ENCODE data around the gene PDIA4. TPM values are rescaled to one million over a fixed set of nuclear protein-coding genes. Genes with fewer than 3 reads are reported as not detected.

PDIA4 gene
- total and polyA plus RNA-seq, 2 of the 8 experiments (the other 6 are each of a cell fraction or from before 2014, with no cell fraction given): 119 to 303 TPM

GRCh38 chr7:149071641-149072437 is 43.5 kb upstream of the PDIA4 start (continued):
- TF ChIP-seq CTCF (IDR thresholded peaks at IDR 0.05; ENCODE audit: control extremely low read depth in 1 of 3, insufficient read depth in 1 of 3, low read depth in 1 of 3, low read length in 3 of 3) (peak; percentile 86 to 91 (median 86)), TAF1 (IDR thresholded peaks at IDR 0.05; ENCODE audit: low read depth, low read length) (peak; percentile 46; the same call in 1 of the 2 replicates), BACH1 (IDR thresholded peaks at IDR 0.05; ENCODE audit: low read length) (no peak), RAD21 (IDR thresholded peaks at IDR 0.05 in 1 of 2, conservative IDR thresholded peaks at IDR 0.05 in 1 of 2; ENCODE audit: low read depth in 2 of 2, low read length in 2 of 2) (peak; percentile 72 to 75), TEAD4 (IDR thresholded peaks at IDR 0.05; ENCODE audit: low read depth, low read length) (peak; percentile 75; the same call in 1 of the 2 replicates), SIN3A (conservative IDR thresholded peaks at IDR 0.05 in 1 of 2, IDR thresholded peaks at IDR 0.05 in 1 of 2; ENCODE audit: low read depth in 1 of 2, low read length in 2 of 2) (peak in 1 of 2 experiments; percentile 81; a peak in 2 of 4 replicates), CREB1 (IDR thresholded peaks at IDR 0.05) (peak; percentile 62; the same call in 1 of the 2 replicates), POLR2A (IDR thresholded peaks at IDR 0.05; ENCODE audit: control extremely low read depth in 1 of 2, low read depth in 2 of 2, low read length in 2 of 2) (peak in 1 of 2 experiments; percentile 14; a peak in 1 of 3 replicates)
